Mesenchymal stem cell (in vitro differentiated cells and primary cell): ENCODE measurements around the gene RBM34.

Experiments
- DNase-seq: peaks from one replicate; pipeline ENCODE4 v3.0.0-alpha.2; 2013
- H2AFZ ChIP-seq: one replicate; pipeline ENCODE4 v1.6.1; 2013; ENCODE audit warnings: low read depth, mild to moderate bottlenecking, control low read depth, inconsistent platforms, low read length, moderate library complexity
- H2AK5ac ChIP-seq: 2 replicates; pipeline ENCODE4 v1.6.1; 2013; ENCODE audit warnings: low read length, moderate library complexity, mild to moderate bottlenecking, inconsistent platforms; ENCODE audit not compliant: severe bottlenecking
- H2BK120ac ChIP-seq: one replicate; pipeline ENCODE4 v1.6.1; 2013; ENCODE audit warnings: low read depth, mild to moderate bottlenecking, inconsistent platforms, low read length, moderate library complexity
- H2BK12ac ChIP-seq, 2 experiments: one replicate each; pipeline ENCODE4 v1.6.1; 2013; ENCODE audit warnings: inconsistent platforms in 2 of 2, low read length in 2 of 2, mild to moderate bottlenecking in 2 of 2, moderate library complexity in 2 of 2, control low read depth in 1 of 2
- H2BK15ac ChIP-seq: one replicate; pipeline ENCODE4 v1.6.1; 2013; ENCODE audit warnings: mild to moderate bottlenecking, low read depth, inconsistent platforms; ENCODE audit not compliant: poor library complexity, severe bottlenecking
- H2BK5ac ChIP-seq: 2 replicates; pipeline ENCODE4 v1.6.1; 2013; ENCODE audit warnings: low read depth, mild to moderate bottlenecking, low read length, control low read depth, inconsistent platforms; ENCODE audit not compliant: poor library complexity, severe bottlenecking
- H3K14ac ChIP-seq, 2 experiments: one replicate each; pipeline ENCODE4 v1.6.1; 2013; ENCODE audit warnings: inconsistent platforms in 2 of 2, low read length in 2 of 2, control low read depth in 1 of 2, mild to moderate bottlenecking in 1 of 2, moderate library complexity in 1 of 2
- H3K18ac ChIP-seq, 2 experiments: one replicate each; pipeline ENCODE4 v1.6.1; 2013; ENCODE audit warnings: inconsistent platforms in 2 of 2, low read length in 2 of 2, control low read depth in 1 of 2, low read depth in 1 of 2, mild to moderate bottlenecking in 1 of 2
- H3K23ac ChIP-seq, 2 experiments: one replicate each; pipeline ENCODE4 v1.6.1; 2013; ENCODE audit warnings: inconsistent platforms in 2 of 2, low read length in 2 of 2, mild to moderate bottlenecking in 2 of 2, moderate library complexity in 2 of 2, control low read depth in 1 of 2
- H3K27ac ChIP-seq: 2 replicates; pipeline ENCODE4 v1.5.1; 2013; ENCODE audit warnings: mild to moderate bottlenecking, moderate library complexity, low read length, control low read depth, inconsistent platforms; ENCODE audit not compliant: poor library complexity, severe bottlenecking
- H3K27me3 ChIP-seq, 2 experiments: 2 replicates each; pipeline versions ENCODE4 v1.6.1 to v1.7.0; 2013; ENCODE audit warnings: low read length in 2 of 2, mild to moderate bottlenecking in 2 of 2, moderate library complexity in 2 of 2, control low read depth in 1 of 2, inconsistent platforms in 1 of 2; ENCODE audit not compliant: control insufficient read depth in 1 of 2, insufficient read depth in 1 of 2
- H3K36me3 ChIP-seq, 2 experiments: 2 replicates each; pipeline versions ENCODE4 v1.6.1 to v1.7.0; 2013; ENCODE audit warnings: low read length in 2 of 2, control low read depth in 1 of 2, inconsistent platforms in 1 of 2, low read depth in 1 of 2, mild to moderate bottlenecking in 1 of 2; ENCODE audit not compliant: insufficient read depth in 2 of 2, control insufficient read depth in 1 of 2
- H3K4ac ChIP-seq, 2 experiments: one replicate each; pipeline ENCODE4 v1.6.1; 2013; ENCODE audit warnings: inconsistent platforms in 2 of 2, low read length in 2 of 2, mild to moderate bottlenecking in 2 of 2, moderate library complexity in 2 of 2, control low read depth in 1 of 2, low read depth in 1 of 2
- H3K4me1 ChIP-seq: 2 replicates; pipeline ENCODE4 v1.6.1; 2013; ENCODE audit warnings: low read depth, low read length, control low read depth; ENCODE audit not compliant: control insufficient read depth, insufficient read depth
- H3K4me2 ChIP-seq: 2 replicates; pipeline ENCODE4 v1.6.1; 2013; ENCODE audit warnings: low read length, mild to moderate bottlenecking, inconsistent platforms; ENCODE audit not compliant: poor library complexity, severe bottlenecking
- H3K4me3 ChIP-seq, 2 experiments: 2 replicates each; pipeline versions ENCODE4 v1.5.1 to v1.7.0; 2013; ENCODE audit warnings: low read length in 2 of 2, mild to moderate bottlenecking in 2 of 2, control low read depth in 1 of 2, low read depth in 1 of 2; ENCODE audit not compliant: insufficient read depth in 1 of 2
- H3K79me1 ChIP-seq: replicated peaks from 2 replicates; pipeline ENCODE4 v1.6.1; 2013; ENCODE audit warnings: mild to moderate bottlenecking, control low read depth, low read length, inconsistent platforms; ENCODE audit not compliant: poor library complexity, severe bottlenecking
- H3K9ac ChIP-seq: 2 replicates; pipeline ENCODE4 v1.7.0; 2013; ENCODE audit warnings: mild to moderate bottlenecking, low read length, moderate library complexity
- H3K9me3 ChIP-seq: 2 replicates; pipeline ENCODE4 v1.7.0; 2013; ENCODE audit warnings: mild to moderate bottlenecking, low read length; ENCODE audit not compliant: control insufficient read depth
- H4K8ac ChIP-seq: one replicate; pipeline ENCODE4 v1.6.1; 2013; ENCODE audit warnings: inconsistent platforms, mild to moderate bottlenecking, low read length, moderate library complexity
- H4K91ac ChIP-seq: one replicate; pipeline ENCODE4 v1.6.1; 2013; ENCODE audit warnings: mild to moderate bottlenecking, low read length, inconsistent platforms
- WGBS: methylation state at CpG from one replicate; pipeline ENCODE4 v1.1.7; 2013; ENCODE audit warnings: mixed read lengths; 5-methylcytosine and 5-hydroxymethylcytosine counted together

RBM34 gene

GRCh38 chr1:235102993-235103411 is 58.0 kb downstream of the RBM34 start:
- H2AK5ac ChIP-seq, result no peak overlapping the region
- H4K8ac ChIP-seq, result no peak overlapping the region
- H3K4me1 ChIP-seq, result peaks cover 2% of the 10 kb centered on the region
- H3K4me2 ChIP-seq, result no peak overlapping the region
- no peak overlapping the region for H2BK12ac ChIP-seq
- no peak overlapping the region for H2BK15ac ChIP-seq
- H3K79me1 ChIP-seq, result peaks cover 5% of the 10 kb centered on the region
- WGBS, result 23% methylated on average over 1 of the region's 4 CpGs
- H3K4me3 ChIP-seq, result no peak overlapping the region
- H2BK5ac ChIP-seq, result no peak overlapping the region
- H2BK120ac ChIP-seq, result no peak overlapping the region
- H3K4ac ChIP-seq, result no peak overlapping the region
- no peaks in the 10 kb centered on the region for H3K9me3 ChIP-seq
- no peak overlapping the region for H3K9ac ChIP-seq
- peaks cover 10 to 14% of the 10 kb centered on the region in 2 experiments for H3K36me3 ChIP-seq
- H3K18ac ChIP-seq, result no peak overlapping the region
- H3K27ac ChIP-seq, result no peak overlapping the region
- no peak overlapping the region for H3K14ac ChIP-seq
- no peaks in the 10 kb centered on the region for H3K27me3 ChIP-seq
- no peak overlapping the region for H2AFZ ChIP-seq
- no peak overlapping the region for H3K23ac ChIP-seq
- no peak overlapping the region for H4K91ac ChIP-seq
- DNase-seq, result no peak

GRCh38 chr1:235102259-235102582 is 58.8 kb downstream of the RBM34 start:
- H3K79me1 ChIP-seq, result peaks cover 5% of the 10 kb centered on the region
- H3K27me3 ChIP-seq, result no peaks in the 10 kb centered on the region
- H3K27ac ChIP-seq, result no peak overlapping the region
- H3K36me3 ChIP-seq, result peaks cover 2 to 6% of the 10 kb centered on the region in 2 experiments
- no peak overlapping the region for H4K91ac ChIP-seq
- H3K14ac ChIP-seq, result no peak overlapping the region
- DNase-seq, result no peak
- H2BK15ac ChIP-seq, result no peak overlapping the region
- no peak overlapping the region for H2BK120ac ChIP-seq
- no peak overlapping the region for H4K8ac ChIP-seq
- H2BK12ac ChIP-seq, result no peak overlapping the region
- H3K9me3 ChIP-seq, result no peaks in the 10 kb centered on the region
- H3K4me1 ChIP-seq, result peaks cover 2% of the 10 kb centered on the region
- H2AFZ ChIP-seq, result no peak overlapping the region
- 100% methylated on average over 3 of the region's 3 CpGs for WGBS
- H3K9ac ChIP-seq, result no peak overlapping the region
- no peak overlapping the region for H2AK5ac ChIP-seq
- no peak overlapping the region for H3K4me2 ChIP-seq
- H3K4me3 ChIP-seq, result no peak overlapping the region
- H3K4ac ChIP-seq, result no peak overlapping the region
- no peak overlapping the region for H3K23ac ChIP-seq
- H3K18ac ChIP-seq, result no peak overlapping the region
- no peak overlapping the region for H2BK5ac ChIP-seq

GRCh38 chr1:235101558-235102258 is 59.3 kb downstream of the RBM34 start:
- Histone ChIP-seq H2BK15ac (no peak overlapping the region), H3K27ac (no peak overlapping the region), H3K18ac (no peak overlapping the region), H4K8ac (no peak overlapping the region), H3K79me1 (peaks cover 3% of the 10 kb centered on the region), H3K4me2 (no peak overlapping the region), H2AK5ac (no peak overlapping the region), H3K4ac (no peak overlapping the region), H2BK120ac (no peak overlapping the region), H3K4me3 (no peak overlapping the region), H2BK5ac (no peak overlapping the region), H4K91ac (no peak overlapping the region), H3K14ac (no peak overlapping the region), H3K9ac (no peak overlapping the region), H3K36me3 (peaks cover 0 to under 1% of the 10 kb centered on the region in 2 experiments), H2AFZ (no peak overlapping the region), H3K27me3 (no peaks in the 10 kb centered on the region), H3K9me3 (no peaks in the 10 kb centered on the region), H3K4me1 (peaks cover 2% of the 10 kb centered on the region), H2BK12ac (no peak overlapping the region), H3K23ac (no peak overlapping the region)
- DNase-seq, result no peak
- WGBS, result 92% methylated on average over 5 of the region's 5 CpGs

- Histone ChIP-seq H3K23ac (no peak overlapping the region), H3K9me3 (no peaks in the 10 kb centered on the region), H3K27ac (no peak overlapping the region), H3K4me2 (no peak overlapping the region), H3K9ac (no peak overlapping the region), H2BK120ac (no peak overlapping the region), H2BK12ac (no peak overlapping the region), H4K91ac (no peak overlapping the region), H3K4me1 (peaks cover 2% of the 10 kb centered on the region), H3K27me3 (no peaks in the 10 kb centered on the region), H4K8ac (no peak overlapping the region), H3K4ac (peak overlapping the region in 1 of 2 experiments; percentile 53), H3K14ac (no peak overlapping the region), H2AK5ac (no peak overlapping the region), H3K36me3 (no peaks in the 10 kb centered on the region), H2BK15ac (no peak overlapping the region), H3K4me3 (no peak overlapping the region), H2AFZ (no peak overlapping the region), H3K79me1 (peaks cover 3% of the 10 kb centered on the region), H3K18ac (no peak overlapping the region), H2BK5ac (no peak overlapping the region)
- DNase-seq, result no peak
- WGBS, result 75% methylated on average over 13 of the region's 13 CpGs
These were observed 60.8 kb downstream of the RBM34 start for GRCh38 chr1:235100194-235100772.
